Placental epithelial cell (primary cell): ENCODE measurements around the gene MTA2. TPM values are rescaled to one million over a fixed set of nuclear protein-coding genes. Genes with fewer than 3 reads are reported as not detected.

Experiments used
- small RNA-seq: library from RNA; depleted of rRNA; stranded (forward); fragments of <200 nt; gene quantifications from one replicate; pipeline ENCODE3, GENCODE V24; 2012
- total RNA-seq: library from RNA; depleted of rRNA; stranded (reverse); fragments of >200 nt; gene quantifications from 2 replicates; pipeline ENCODE4 v1.2.3, GENCODE V29; 2012

Gene MTA2
- 114 and 152 TPM in 2 replicates for total RNA-seq

GRCh38 chr11:62601372-62602140, at the start of gene MTA2:
TSS of gene MTA2 (minus strand) at chr11:62601865. CDS start at chr11:62601450, 415 bp downstream.

DNA sequence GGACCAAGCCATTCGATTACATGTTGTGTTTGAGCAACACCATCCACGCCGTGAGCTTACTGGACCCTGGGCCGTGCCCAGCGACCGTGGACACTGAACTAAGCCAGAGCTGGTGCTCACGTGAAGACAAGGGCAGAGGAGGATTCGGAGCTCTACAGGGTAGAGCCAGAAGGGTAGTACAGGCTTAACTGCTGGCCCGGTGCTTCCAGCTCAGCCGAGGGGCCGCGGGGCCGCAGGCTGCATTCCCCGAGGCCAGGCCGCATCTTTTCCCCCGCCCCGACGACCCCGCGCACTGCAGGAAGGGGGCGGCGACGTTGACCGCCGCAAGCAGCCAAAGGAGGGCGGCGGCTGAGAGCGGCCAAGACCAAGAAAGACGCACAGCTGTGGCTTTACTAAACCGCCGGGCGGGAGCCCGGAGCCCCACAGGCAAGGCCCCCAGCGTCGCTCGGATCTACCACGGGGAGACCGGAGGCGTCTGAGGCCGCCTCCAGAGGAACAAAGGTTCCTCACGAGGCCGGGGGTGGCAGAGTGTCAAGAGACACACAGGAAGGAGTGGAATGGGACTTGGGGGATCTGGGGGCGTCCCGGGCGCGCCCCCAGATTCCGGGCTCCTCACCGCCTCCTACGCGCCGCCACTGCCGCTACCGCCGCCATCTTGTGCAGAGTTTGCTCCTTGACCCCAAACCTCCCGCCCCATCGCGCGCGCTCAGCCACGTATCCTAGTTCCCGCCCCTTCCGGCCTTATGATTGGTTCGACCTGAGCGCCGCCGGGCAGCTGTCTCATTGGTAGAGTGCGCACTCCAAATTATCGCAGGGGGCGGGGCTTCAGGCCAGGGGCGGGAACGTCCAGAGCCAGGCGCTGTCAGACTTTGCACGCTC, 44.5 kb upstream of the MTA2 start, which contains the start of gene GANAB:
Gene GANAB, minus strand, starts transcription at position 668 of the 879 bp plus-strand sequence. Its CDS starts 14 bp downstream, at position 654.

GRCh38 chr11:62621567-62622470, 20.2 kb upstream of the MTA2 start, which contains the start of gene B3GAT3:
TSS of gene B3GAT3 (minus strand) at chr11:62621986. CDS start at chr11:62621947, 39 bp downstream.

DNA sequence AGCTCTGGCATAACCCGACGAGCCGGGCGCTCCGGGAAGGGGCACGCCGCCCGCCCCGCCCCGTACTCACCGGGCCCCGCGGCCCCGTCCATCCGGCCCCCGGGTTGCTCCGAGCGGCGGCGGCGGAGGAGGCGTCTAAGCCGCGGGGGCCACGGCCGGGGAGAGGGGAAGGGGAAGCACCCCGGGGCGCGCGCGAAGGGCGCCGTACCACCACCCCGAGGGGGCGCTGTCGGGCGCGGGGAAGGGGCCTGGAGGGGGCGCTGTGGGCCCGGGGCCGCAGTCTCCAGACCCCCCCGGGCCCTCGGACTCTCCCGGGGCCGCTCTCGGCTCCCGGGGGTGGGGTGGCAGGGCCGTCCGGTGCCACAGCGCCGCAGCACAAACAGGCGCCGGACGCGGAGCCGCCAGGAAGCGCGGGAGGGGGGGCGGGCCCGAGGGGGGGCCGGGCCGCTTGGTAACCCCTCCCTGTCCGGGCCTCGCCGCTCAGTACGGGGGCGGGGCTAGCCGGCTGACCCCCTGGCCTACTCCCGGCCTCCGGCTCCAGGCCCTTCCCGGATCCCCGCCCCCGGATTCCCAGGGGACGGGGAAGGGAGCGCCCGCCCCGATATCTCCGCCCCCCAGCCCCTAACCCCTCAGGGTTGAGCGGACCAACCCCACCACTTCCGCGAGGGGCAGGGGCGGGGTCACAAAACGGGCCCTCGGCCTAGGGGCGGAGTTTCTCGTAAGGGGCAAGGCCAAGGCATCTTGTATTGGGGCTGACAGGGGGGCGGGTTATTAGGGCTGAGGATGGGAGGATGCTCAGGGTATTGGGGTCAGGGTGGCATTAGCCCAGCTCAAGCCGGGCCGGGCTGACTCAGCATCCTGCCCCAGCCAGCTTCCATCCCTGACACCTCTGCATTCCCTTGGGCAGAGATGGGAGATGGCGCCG, 11.0 kb upstream of the MTA2 start, which contains the start of the genes EML3 and ROM1:
Gene EML3, minus strand, starts transcription at position 410 of the 925 bp plus-strand sequence. Its CDS starts 318 bp downstream, at position 92.
Gene ROM1, plus strand, starts transcription at position 892 of the 925 bp plus-strand sequence. Its CDS starts 25 bp downstream, at position 917.

GRCh38 chr11:62591448-62592145, 10.1 kb downstream of the MTA2 start, which contains the start of gene TUT1:
TSS of gene TUT1 (minus strand) at chr11:62591523. CDS start at chr11:62591485, 38 bp downstream.

DNA sequence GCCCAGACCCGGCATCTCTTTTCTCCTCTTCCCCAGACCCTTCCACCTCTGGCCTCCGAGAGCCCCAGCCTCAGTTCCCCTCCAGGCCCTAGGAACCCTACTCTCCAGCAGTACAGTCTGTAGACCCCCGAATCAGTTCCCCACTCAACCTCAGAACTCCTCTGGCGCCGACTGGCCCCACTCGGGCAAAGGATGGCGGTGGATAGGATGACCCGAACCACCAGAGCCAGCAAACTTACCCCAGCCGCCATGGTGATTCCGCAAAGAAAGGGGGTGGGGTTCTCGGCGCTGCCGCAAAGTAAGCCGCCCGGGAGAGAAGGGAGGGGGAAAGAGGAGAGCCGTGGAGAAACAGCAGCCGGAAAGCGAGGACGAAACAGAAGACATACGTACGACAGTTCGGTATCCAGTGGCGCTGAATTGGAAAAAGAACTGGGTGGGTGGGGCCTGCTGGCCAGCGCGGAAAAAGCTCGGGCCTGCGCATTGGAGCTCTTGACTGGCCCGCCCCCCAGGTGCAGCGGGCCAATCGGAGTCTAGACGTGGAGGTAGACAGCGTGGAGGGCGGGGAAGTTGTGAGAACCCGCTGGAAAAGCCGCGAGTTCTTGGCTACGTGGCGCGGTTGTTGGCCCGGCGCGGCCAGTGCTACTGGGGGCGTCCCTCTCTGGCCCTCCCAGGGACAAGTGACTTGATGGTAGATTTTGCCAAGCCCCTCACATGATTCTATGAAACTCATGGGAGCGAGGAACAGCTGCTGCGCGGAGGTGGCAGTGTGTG, 27.9 kb downstream of the MTA2 start, which contains the start of gene EEF1G:
Gene EEF1G, minus strand, starts transcription at position 300 of the 771 bp plus-strand sequence. Its CDS starts 49 bp downstream, at position 251.

GRCh38 chr11:62546244-62546928, 55.3 kb downstream of the MTA2 start, which contains the start of gene AHNAK:
TSS of gene AHNAK (minus strand) at chr11:62546806. CDS start at chr11:62536098, 10,708 bp downstream.

Small RNAs within 50 kb of the gene (small RNA-seq; reads per million reads assigned to genes)
- gene AP001458.1 (not detected), gene EEF1G (not detected), gene MIR6747 (0.20 reads per million)

Other genes with a start within 250 kb of the MTA2 start
- gene SCGB1A1, start 182.8 kb downstream of the MTA2 start, total RNA-seq = not detected in 2 replicates
- 1,365 and 1,551 TPM in 2 replicates for gene AHNAK, start 55.1 kb downstream of the MTA2 start, total RNA-seq
- 1,098 and 1,125 TPM in 2 replicates for gene EEF1G, start 28.0 kb downstream of the MTA2 start, total RNA-seq
- 5.9 and 6.2 TPM in 2 replicates for gene TUT1, start 10.3 kb downstream of the MTA2 start, total RNA-seq
- gene EML3, start 10.9 kb upstream of the MTA2 start, total RNA-seq = 42.0 and 48.3 TPM in 2 replicates
- gene ROM1, start 11.4 kb upstream of the MTA2 start, total RNA-seq = 0.54 and 4.7 TPM in 2 replicates
- 25.2 and 27.9 TPM in 2 replicates for gene B3GAT3, start 20.1 kb upstream of the MTA2 start, total RNA-seq
- 164 and 256 TPM in 2 replicates for gene GANAB, start 44.7 kb upstream of the MTA2 start, total RNA-seq
- gene INTS5, start 51.4 kb upstream of the MTA2 start, total RNA-seq = 27.5 and 32.8 TPM in 2 replicates
- 22.4 and 30.1 TPM in 2 replicates for gene C11orf98, start 63.3 kb upstream of the MTA2 start, total RNA-seq
- gene CSKMT, start 63.4 kb upstream of the MTA2 start, total RNA-seq = 6.2 and 14.1 TPM in 2 replicates
- 5.5 and 6.2 TPM in 2 replicates for gene UQCC3, start 69.8 kb upstream of the MTA2 start, total RNA-seq
- gene LBHD1, start 70.4 kb upstream of the MTA2 start, total RNA-seq = 5.1 and 6.0 TPM in 2 replicates
- gene UBXN1, start 77.2 kb upstream of the MTA2 start, total RNA-seq = 96.7 and 148 TPM in 2 replicates
- 0.39 and 0.87 TPM in 2 replicates for gene LRRN4CL, start 87.7 kb upstream of the MTA2 start, total RNA-seq
- gene BSCL2, start 105.6 kb upstream of the MTA2 start, total RNA-seq = 72.6 and 84.4 TPM in 2 replicates
- 0.79 TPM in 1 of 2 replicates, not detected in the other for gene GNG3, start 105.8 kb upstream of the MTA2 start, total RNA-seq
- gene HNRNPUL2, start 125.6 kb upstream of the MTA2 start, total RNA-seq = 9.3 and 13.0 TPM in 2 replicates
- 28.7 and 34.1 TPM in 2 replicates for gene TTC9C, start 126.6 kb upstream of the MTA2 start, total RNA-seq
- 25.9 and 32.9 TPM in 2 replicates for gene ZBTB3, start 152.3 kb upstream of the MTA2 start, total RNA-seq
- 51.0 and 53.5 TPM in 2 replicates for gene POLR2G, start 159.7 kb upstream of the MTA2 start, total RNA-seq
- gene TAF6L, start 169.5 kb upstream of the MTA2 start, total RNA-seq = 18.2 and 20.4 TPM in 2 replicates
- 40.4 and 47.3 TPM in 2 replicates for gene TMEM179B, start 185.5 kb upstream of the MTA2 start, total RNA-seq
- gene TMEM223, start 190.1 kb upstream of the MTA2 start, total RNA-seq = 18.5 and 21.0 TPM in 2 replicates
- gene NXF1, start 203.6 kb upstream of the MTA2 start, total RNA-seq = 33.9 and 38.5 TPM in 2 replicates
- gene STX5, start 230.2 kb upstream of the MTA2 start, total RNA-seq = 51.8 and 64.6 TPM in 2 replicates
- not detected in 2 replicates for gene TEX54, start 231.0 kb upstream of the MTA2 start, total RNA-seq
- gene WDR74, start 237.7 kb upstream of the MTA2 start, total RNA-seq = 27.7 and 86.8 TPM in 2 replicates